Thyroid gland (tissue), 4 donors: ENCODE data around the gene WHRN.

Experiments used
- CTCF ChIP-seq, 6 experiments: fragments of 200-600 bp in 3 of 6; fragments of 450-650 bp in 3 of 6; sonication (generic) in 3 of 6; IDR thresholded peaks; one replicate each; pipeline ENCODE4 v1.5.1; 2016 to 2019; ENCODE audit warnings: antibody characterized with exemption in 6 of 6, mild to moderate bottlenecking in 2 of 6, inconsistent platforms in 1 of 6, moderate library complexity in 1 of 6
- POLR2A ChIP-seq, 2 donors: fragments of 450-650 bp; IDR thresholded peaks; one replicate each; pipeline ENCODE4 v1.6.1; 2017; ENCODE audit warnings: antibody characterized with exemption in 2 of 2, mild to moderate bottlenecking in 2 of 2, moderate library complexity in 1 of 2

- no peak for TF ChIP-seq CTCF (IDR thresholded peaks at IDR 0.05)
- TF ChIP-seq POLR2A (IDR thresholded peaks at IDR 0.05): no peak
Observed at GRCh38 chr9:114492991-114493390, 12.3 kb downstream of the WHRN start.
